ENCODE data around the gene SCAF1.

SCAF1 gene, protein sequence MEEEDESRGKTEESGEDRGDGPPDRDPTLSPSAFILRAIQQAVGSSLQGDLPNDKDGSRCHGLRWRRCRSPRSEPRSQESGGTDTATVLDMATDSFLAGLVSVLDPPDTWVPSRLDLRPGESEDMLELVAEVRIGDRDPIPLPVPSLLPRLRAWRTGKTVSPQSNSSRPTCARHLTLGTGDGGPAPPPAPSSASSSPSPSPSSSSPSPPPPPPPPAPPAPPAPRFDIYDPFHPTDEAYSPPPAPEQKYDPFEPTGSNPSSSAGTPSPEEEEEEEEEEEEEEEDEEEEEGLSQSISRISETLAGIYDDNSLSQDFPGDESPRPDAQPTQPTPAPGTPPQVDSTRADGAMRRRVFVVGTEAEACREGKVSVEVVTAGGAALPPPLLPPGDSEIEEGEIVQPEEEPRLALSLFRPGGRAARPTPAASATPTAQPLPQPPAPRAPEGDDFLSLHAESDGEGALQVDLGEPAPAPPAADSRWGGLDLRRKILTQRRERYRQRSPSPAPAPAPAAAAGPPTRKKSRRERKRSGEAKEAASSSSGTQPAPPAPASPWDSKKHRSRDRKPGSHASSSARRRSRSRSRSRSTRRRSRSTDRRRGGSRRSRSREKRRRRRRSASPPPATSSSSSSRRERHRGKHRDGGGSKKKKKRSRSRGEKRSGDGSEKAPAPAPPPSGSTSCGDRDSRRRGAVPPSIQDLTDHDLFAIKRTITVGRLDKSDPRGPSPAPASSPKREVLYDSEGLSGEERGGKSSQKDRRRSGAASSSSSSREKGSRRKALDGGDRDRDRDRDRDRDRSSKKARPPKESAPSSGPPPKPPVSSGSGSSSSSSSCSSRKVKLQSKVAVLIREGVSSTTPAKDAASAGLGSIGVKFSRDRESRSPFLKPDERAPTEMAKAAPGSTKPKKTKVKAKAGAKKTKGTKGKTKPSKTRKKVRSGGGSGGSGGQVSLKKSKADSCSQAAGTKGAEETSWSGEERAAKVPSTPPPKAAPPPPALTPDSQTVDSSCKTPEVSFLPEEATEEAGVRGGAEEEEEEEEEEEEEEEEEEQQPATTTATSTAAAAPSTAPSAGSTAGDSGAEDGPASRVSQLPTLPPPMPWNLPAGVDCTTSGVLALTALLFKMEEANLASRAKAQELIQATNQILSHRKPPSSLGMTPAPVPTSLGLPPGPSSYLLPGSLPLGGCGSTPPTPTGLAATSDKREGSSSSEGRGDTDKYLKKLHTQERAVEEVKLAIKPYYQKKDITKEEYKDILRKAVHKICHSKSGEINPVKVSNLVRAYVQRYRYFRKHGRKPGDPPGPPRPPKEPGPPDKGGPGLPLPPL

DNA sequence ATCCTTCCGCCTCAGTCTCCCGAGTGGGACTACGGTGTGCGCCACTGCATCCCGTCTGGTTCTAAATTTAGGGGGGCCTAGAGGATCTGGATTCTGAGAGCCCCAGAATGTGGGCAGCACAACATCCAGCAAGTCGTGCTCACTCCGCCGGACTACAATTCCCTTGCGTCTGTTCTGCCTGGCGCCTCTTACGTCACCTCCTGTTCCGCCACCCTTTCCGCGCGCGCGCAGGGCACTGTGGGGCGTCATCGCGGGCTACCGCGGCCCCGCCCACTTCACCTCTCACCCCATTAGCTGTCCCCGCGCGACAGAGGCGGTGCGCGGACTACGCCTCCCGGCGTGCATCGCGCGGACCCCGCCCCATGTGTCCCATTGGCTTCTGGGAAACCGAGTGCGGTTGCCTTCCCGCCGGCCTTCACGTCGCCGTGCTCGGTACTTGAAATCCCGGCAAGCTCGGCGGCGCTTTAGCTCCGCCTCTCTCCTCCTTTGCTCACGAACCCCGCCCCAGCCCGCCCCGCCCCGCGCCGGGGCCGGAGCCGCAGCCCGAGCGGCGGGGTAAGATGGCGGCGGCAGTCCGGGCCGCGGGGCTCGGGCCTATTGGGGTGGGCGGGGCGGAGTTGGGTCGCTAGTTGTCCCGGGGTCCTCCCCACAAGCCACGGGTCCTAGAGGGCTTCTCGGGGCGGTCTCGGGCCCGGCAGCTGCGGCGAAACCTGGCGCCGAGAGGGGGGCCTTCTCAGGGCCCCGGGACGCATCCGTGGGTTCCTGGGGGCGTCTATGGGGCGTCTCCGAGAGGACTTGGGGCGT is at the start of gene SCAF1:
TSS of gene SCAF1 (plus strand) at position 522 of the 804 bp plus-strand sequence. CDS start 2,818 bp downstream, outside the sequence.
- peak; percentile 100 for DNase-seq (ENCODE audit: low read depth in 2 of 2)

DNA sequence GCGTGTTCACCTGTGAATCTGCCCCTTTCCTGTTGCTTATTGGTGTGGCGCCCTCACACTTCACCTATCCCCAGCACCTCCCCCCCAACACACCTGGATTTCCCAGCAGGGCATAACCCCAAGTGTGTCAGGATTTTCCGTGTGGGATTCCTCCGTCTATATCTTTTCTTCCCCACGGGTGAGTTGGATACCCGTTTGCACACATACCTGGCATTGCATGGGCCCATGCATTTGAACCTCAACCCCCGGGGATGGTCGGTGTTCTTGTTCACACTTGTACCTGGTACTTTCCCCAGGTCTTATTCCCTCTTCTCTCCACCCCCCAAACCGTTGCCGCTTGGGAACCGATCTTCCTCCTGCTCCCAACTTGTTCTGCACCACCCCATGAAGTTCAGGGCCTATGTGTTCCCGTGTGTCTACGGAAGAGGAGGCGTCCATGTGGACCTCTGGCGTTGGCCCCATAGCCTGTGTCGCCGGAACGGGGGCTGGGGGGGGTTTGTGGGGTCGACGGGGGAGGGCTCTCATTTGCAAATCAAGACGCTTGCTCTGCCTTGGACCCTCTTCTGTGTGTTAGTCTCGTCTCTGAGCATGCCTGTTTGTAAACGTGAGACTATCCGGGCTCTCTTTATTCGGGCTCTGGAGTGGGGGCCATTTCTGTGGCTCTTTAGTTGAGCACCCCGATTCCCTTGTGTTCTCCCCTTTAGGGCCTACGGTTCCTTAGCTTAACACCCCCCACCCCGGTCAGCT is 49.4 kb upstream of the SCAF1 start:
- no peak for DNase-seq (ENCODE audit: low read depth in 2 of 2)

DNA sequence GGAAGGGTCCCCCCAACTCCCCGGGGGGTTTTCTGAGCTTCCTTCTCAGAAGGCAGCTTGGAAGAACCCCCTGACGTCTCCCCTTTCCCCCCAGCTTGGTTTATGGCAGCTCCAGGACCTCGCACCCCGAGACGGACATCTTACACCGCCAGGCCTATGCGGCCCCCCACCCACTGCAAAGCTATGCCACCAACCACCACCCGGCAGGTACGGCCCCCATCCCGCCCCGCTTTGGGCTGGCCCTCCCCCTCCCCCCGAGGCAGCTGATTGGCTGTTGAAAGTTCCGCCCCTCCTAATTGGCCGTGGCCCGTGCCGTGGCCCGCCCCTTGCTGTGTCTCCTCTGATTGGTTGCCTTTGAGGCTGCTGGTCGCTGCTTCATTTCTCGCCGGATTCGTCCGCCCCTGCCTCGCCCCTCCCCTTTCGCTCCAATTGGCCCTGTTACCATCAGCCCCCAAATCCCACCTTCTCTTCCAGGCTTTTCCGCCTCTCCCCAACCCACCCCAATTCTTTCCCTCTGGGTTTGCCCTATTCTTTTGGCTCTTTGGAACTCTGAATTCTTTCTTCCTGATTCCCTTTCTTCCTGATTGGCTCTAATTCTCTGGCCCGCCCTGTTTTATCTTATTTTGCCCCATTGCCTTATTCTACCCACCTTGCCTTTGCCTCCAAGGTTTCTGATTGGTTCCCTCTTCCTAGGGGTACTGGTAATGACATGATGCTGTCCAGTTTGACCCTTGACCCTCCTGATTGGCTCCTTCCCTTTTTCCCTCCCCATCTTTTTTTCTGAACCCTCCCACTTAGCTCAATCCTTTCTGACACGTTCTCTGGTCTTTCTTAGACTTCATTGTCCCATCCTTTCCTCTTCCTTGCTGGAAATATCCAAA is 48.5 kb upstream of the SCAF1 start:
- peak; percentile 90 to 92 for DNase-seq (ENCODE audit: low read depth in 2 of 2)

DNA sequence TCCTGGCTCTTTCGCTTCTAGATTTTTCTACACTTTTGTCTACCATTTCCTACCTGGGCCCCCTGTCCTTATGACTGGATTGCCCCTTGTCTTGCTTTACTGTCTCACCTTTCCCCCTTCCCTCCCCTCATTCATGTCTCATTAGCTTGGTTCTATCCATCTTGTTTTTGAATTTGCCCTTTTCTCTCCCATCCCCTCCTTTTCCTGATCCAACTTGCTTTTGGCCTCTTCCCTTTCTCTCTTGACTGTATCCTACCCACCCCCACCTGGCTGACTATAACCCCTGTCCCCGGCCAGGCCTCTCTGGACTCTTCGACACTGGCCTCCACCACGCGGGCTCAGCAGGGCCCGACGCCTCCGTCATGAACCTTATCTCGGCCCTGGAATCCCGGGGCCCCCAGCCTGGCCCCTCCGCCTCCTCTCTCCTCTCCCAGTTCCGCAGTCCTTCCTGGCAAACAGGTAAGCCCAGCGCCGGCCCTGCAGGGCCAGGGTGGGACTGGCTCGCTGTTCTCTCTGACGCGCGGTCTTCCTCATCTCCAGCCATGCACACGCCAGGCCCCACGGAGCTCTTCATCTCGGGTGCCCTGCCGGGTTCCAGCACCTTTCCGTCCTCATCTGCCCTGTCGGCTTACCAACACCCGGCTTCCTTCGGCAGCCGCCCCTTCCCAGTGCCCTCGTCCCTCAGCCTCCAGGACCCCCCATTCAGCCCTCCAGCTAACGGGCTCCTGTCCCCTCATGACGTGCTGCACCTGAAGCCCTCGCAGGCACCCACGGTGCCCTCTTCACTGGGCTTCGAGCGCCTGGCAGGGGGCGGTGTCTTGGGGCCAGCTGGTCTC is 47.6 kb upstream of the SCAF1 start:
- no peak for DNase-seq (ENCODE audit: low read depth in 2 of 2)

DNA sequence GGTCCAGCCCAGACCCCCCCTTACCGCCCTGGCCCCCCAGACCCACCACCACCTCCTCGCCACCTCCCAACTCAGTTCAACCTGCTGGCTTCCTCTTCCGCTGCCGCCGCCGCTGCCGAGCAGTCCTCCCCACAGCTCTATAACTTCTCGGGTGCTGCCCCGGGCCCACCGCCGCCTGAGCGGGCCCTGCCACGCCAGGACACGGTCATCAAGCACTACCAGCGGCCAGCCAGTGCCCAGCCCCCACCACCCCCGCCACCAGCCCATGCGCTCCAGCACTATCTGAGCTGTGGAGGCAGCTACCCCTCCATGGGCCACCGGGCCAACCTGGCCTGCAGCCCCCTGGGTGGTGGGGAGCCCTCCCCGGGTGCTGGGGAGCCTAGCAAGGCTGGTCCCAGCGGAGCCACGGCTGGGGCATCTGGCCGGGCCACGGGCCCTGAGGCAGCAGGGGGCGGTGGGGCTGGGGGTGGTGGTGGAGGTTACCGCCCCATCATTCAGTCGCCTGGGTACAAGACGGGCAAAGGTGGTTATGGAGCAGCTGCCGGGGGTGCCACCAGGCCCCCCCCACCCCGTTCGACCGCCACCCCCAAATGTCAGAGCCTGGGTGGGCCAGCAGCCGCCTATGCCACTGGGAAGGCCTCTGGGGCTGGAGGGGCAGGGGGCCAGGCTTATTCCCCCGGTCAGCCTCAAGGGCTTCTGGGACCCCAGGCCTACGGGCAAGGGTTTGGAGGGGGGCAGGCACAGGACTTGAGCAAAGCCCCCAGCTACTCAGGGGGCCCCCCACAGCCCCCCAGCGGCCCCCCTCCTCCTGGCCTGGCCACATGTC is 46.8 kb upstream of the SCAF1 start:
- DNase-seq (ENCODE audit: low read depth in 2 of 2) = no peak

DNA sequence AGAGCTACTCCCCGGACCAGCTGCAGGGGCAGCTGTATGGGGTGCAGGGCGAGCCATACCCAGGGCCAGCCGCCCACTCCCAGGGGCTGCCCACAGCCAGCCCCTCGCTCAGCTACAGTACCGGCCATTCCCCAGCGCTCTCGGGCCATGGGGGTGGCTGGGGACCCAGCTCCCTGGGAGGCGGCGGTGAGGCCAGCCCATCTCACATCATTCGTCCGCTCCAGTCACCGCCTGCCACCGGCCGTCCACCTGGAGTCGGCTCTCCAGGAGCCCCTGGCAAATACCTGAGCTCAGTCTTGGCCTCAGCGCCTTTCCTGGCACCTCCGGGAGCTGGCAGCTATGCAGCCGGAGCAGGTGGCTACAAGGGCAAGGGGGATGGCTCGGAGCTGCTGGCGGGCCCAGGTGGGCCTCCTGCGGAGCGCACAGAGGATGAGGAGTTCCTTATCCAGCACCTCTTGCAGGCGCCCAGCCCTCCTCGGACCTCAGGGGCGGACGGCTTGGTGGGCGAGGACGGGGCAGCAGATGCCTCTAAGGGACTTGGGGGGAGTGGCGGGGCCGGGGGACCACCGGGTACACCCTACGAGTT is 46.1 kb upstream of the SCAF1 start:
- DNase-seq (ENCODE audit: low read depth in 2 of 2) = no peak

DNA sequence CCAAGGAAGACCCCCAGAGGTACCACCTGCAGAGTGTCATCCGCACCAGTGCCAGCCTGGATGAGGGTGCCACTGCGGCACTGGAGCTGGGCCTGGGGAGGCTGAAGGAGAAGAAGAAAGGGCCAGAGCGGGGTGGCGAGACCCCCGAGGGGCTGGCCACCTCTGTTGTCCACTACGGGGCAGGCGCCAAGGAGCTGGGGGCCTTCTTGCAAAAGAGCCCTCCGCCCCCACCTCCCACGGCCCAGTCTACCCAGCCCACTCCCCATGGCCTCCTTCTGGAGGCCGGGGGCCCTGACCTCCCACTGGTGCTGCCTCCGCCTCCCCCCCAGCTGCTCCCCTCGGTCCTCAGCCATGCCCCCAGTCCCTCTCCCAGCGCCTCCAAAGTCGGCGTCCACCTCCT is 45.6 kb upstream of the SCAF1 start:
- DNase-seq (ENCODE audit: low read depth in 2 of 2) = no peak

DNA sequence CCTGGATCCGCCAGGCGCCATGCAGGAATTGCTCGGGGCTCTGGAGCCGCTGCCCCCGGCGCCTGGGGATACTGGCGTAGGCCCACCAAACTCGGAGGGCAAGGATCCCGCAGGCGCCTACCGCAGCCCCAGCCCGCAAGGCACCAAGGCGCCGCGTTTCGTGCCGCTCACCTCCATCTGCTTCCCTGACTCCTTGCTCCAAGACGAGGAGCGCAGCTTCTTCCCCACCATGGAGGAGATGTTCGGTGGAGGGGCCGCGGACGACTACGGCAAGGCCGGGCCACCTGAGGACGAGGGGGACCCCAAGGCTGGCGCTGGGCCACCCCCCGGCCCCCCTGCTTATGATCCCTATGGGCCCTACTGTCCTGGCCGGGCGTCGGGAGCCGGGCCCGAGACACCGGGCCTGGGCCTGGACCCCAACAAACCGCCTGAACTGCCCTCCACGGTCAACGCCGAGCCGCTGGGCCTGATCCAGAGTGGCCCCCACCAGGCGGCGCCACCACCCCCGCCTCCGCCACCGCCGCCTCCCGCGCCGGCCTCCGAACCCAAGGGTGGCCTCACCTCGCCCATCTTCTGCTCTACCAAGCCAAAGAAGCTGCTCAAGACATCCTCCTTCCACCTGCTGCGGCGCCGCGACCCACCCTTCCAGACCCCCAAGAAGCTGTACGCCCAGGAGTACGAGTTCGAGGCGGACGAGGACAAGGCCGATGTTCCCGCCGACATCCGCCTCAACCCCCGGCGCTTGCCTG is 44.9 kb upstream of the SCAF1 start:
- DNase-seq (ENCODE audit: low read depth in 2 of 2) = no peak

DNA sequence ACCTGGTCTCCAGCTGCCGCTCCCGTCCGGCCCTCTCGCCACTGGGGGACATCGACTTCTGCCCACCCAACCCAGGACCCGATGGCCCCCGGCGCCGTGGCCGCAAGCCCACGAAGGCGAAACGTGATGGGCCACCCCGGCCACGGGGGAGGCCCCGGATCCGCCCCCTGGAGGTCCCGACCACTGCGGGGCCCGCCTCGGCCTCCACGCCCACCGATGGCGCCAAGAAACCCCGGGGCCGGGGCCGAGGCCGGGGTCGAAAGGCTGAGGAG is 44.4 kb upstream of the SCAF1 start:
- no peak for DNase-seq (ENCODE audit: low read depth in 2 of 2)

DNA sequence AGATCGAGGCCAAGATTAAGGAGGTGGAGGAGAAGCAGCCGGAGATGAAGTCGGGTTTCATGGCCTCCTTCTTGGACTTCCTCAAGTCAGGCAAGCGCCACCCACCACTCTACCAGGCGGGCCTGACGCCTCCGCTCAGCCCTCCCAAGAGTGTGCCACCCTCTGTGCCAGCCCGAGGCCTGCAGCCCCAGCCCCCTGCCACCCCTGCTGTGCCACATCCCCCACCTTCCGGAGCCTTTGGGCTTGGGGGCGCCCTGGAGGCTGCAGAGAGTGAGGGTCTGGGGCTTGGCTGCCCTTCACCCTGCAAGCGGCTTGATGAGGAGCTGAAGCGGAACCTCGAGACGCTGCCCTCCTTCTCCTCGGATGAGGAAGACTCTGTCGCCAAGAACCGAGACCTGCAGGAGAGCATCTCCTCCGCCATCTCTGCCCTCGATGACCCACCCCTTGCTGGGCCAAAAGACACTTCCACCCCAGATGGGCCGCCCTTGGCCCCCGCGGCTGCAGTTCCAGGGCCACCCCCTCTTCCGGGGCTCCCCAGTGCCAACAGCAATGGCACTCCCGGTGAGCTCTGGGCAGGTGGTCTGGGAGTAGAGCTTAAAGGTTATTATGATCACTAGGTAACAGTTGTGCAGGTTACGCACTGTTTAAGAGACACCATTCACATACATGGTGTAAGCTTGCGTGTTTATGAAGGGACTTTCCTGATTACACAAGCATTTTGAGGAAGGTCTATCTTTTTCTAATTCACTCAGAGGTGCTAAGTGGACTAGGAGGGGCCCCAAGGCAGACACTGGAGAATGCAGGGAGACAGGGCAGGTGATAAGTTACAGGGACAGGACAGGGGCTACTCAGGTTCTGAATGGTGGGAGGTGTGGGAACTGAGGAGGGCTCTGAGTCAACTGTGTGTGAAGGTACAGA is 42.4 kb upstream of the SCAF1 start:
- DNase-seq (ENCODE audit: low read depth in 2 of 2) = no peak

DNA sequence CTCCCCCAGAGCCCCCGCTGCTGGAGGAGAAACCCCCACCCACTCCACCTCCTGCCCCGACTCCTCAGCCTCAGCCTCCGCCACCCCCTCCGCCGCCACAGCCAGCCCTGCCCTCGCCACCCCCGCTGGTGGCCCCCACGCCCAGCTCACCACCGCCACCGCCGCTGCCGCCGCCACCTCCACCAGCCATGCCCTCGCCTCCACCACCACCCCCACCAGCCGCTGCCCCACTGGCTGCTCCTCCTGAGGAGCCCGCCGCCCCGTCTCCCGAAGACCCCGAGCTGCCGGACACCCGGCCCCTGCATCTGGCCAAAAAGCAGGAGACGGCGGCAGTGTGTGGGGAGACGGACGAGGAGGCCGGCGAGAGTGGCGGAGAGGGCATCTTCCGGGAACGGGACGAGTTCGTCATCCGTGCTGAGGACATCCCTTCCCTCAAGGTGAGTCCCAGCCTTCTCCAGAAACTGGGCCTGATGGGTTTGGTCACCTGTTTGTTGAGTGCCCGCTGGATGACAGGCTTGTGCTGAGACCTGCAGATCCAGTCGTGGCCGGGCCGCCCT is 40.4 kb upstream of the SCAF1 start:
- DNase-seq (ENCODE audit: low read depth in 2 of 2) = no peak

DNA sequence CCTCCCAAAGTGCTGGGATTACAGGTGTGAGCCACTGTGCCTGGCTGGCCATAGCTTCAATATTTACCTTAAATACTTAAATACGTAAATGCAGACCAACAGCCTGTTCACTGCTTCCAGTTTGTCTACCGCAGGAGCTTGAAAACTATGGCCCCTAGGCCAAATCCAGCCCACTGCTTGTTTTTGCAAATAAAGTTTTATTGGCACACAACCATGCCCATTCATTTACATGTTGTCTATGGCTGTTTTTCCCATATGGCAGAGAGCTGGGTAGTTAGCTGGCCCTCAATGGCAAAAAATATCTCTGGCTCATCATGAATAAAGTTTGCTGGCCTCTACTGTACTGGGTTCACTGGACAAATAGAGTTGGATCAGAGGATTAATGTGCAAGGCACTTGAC is 39.2 kb upstream of the SCAF1 start:
- no peak for DNase-seq (ENCODE audit: low read depth in 2 of 2)

DNA sequence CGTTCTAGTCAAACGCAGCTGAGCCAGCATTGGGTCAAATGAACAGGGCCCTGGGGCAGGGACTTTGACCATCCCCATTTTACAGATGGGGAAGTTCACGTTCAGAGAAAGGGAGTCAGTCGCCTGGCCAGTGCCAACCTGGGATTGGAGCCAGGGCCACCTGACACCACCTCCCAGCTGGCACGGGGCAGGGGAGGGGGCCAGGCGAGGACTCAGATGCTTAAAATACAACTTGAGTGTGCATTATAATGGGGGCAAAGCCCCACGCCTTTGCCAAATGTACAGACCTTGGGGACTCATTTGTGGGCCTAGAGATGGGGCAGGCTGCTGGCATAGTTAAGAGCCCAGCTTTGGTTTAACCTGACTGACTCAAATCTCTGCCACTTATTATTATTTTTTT is 36.4 kb upstream of the SCAF1 start:
- DNase-seq (ENCODE audit: low read depth in 2 of 2) = no peak

DNA sequence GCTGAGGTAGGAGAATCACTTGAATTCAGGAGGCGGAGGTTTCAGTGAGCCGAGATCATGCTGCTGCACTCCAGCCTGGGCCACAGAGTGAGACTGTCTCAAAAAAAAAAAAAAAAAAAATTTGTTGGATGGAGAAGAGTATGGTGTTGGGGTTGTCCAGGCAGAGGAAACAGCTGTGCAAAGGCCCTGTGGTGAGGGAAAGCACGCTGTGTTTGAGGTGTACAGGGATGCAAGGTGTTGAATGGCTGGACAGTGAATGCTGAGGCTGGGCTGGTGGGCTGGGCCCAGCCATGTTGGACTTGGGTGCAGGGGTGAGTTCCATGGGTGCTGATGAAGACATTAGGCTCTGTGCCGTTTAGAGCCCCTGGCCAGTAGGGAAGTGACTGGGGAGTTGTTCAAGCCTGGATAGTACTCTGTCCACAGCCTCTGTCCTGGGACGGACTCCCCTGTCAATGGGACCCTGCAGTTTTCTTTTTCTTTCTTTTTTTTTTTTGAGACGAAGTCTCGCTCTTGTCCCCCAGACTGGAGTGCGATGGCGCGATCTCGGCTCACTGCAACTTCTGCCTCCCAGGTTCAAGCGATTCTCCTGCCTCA is 32.4 kb upstream of the SCAF1 start:
- no peak for DNase-seq (ENCODE audit: low read depth in 2 of 2)

DNA sequence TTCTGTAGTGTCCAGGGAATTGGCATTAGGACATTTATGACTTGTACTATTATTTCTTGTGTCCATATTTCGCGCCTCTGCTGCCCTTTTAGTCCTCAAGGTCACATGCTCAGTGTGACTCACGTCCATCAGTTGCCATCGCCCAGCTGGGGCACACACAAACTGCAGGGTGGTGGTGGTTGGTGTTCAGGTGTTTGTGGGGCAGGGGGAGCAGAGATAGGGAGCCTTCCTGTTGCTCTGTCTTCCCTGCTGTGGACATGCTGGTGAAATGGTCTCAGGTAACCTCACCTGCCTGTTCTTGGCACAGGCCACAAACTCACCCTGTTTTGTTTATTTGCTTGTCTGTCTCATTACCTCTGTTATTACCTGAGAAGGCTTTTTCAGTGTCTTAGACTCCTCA is 28.6 kb upstream of the SCAF1 start:
- DNase-seq (ENCODE audit: low read depth in 2 of 2) = no peak
